ENCODE measurements around the gene CNOT6L. TPM values are rescaled to one million over a fixed set of nuclear protein-coding genes. Genes with fewer than 3 reads are reported as not detected.

The CNOT6L gene
- total and polyA plus RNA-seq, 2 of the 13 experiments (the other 11 are each of a cell fraction or from before 2014, with no cell fraction given): 7.9 to 13.5 TPM

- TF ChIP-seq ARID3A (IDR thresholded peaks at IDR 0.05; ENCODE audit: low read depth, low read length) (peak; percentile 37), CEBPB (IDR thresholded peaks at IDR 0.05; ENCODE audit: borderline replicate concordance, low read depth, low read length) (peak; percentile 63; the same call in 1 of the 2 replicates), FOXO4 (CRISPR knock-in tag; conservative IDR thresholded peaks at IDR 0.05) (no peak), ZFP36L1 (CRISPR knock-in tag; IDR thresholded peaks at IDR 0.05) (no peak), FOXP4 (CRISPR knock-in tag; IDR thresholded peaks at IDR 0.05) (no peak), PHF21A (CRISPR knock-in tag; IDR thresholded peaks at IDR 0.05) (peak; percentile 39; the same call in 1 of the 2 replicates), ZNF580 (CRISPR knock-in tag; IDR thresholded peaks at IDR 0.05; ENCODE audit: borderline replicate concordance, low read depth) (no peak), ZBTB2 (CRISPR knock-in tag; IDR thresholded peaks at IDR 0.05; ENCODE audit: low read depth) (no peak), HOXA7 (CRISPR knock-in tag; IDR thresholded peaks at IDR 0.05) (no peak), PATZ1 (CRISPR knock-in tag; IDR thresholded peaks at IDR 0.05) (no peak), ARID4A (CRISPR knock-in tag; IDR thresholded peaks at IDR 0.05; ENCODE audit: borderline replicate concordance) (no peak), ZNF503 (CRISPR knock-in tag; IDR thresholded peaks at IDR 0.05) (no peak)
These were observed 119.4 kb downstream of the CNOT6L start (continued) for GRCh38 chr4:77699731-77700210.
